Keratinocyte (primary cell): ENCODE results near the gene AQP5.

Experiments used
- CTCF ChIP-seq, 3 experiments: IDR thresholded peaks in 1 of 3; conservative IDR thresholded peaks in 1 of 3; optimal IDR thresholded peaks in 1 of 3; 2 replicates in 2 of 3; 3 replicates in 1 of 3; pipeline versions ENCODE3 to v1.5.1; 2011; ENCODE audit warnings: low read length in 3 of 3, mild to moderate bottlenecking in 3 of 3, moderate library complexity in 2 of 3, control low read depth in 1 of 3, inconsistent platforms in 1 of 3; ENCODE audit not compliant: insufficient read depth in 2 of 3; ENCODE audit errors: extremely low read depth in 1 of 3
- EZH2 ChIP-seq: IDR thresholded peaks from one replicate; pipeline ENCODE4 v1.6.1; 2012; ENCODE audit warnings: inconsistent platforms, mild to moderate bottlenecking, low read length, moderate library complexity

GRCh38 chr12:49964849-49965624 lies 3.4 kb downstream of the AQP5 start:
- TF ChIP-seq CTCF (optimal IDR thresholded peaks at IDR 0.05 in 1 of 3, IDR thresholded peaks at IDR 0.05 in 1 of 3, conservative IDR thresholded peaks at IDR 0.05 in 1 of 3; ENCODE audit: extremely low read depth in 1 of 3, insufficient read depth in 2 of 3, low read length in 3 of 3) (no peak), EZH2 (no peak)
